ENCODE data around the gene PTEN. TPM values are rescaled to one million over a fixed set of nuclear protein-coding genes. Genes with fewer than 3 reads are reported as not detected.

The PTEN gene
- total and polyA plus RNA-seq, 4 donors: 29.4 to 334 (median 64.1) TPM

DNA sequence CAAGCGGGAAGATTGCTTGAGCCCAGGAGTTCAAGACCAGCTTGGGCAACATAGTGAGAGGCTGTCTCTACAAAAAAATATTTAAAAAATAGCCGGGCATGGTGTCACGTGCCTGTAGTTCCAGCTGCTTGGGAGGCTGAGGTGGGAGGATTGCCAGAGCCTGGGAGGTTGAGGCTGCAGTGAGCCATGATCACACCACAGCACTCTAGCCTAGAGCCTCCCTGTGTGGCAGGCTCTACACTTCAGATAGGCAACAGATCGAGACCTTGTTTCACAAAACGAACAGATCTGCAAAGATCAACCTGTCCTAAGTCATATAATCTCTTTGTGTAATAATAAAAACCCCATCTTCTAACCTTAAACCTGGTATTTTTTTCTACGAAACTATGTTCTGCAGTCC is 76.8 kb downstream of the PTEN start:
- Histone ChIP-seq H3K9ac (ENCODE audit: insufficient read depth in 1 of 2, low read length in 2 of 2) (no peak overlapping the region), H3K27ac (ENCODE audit: low read depth in 1 of 2, low read length in 1 of 2) (no peak overlapping the region), H3K4me1 (ENCODE audit: control insufficient read depth in 5 of 5, insufficient read depth in 5 of 5, low read length in 5 of 5) (peaks cover 0 to 3% (median 2%) of the 10 kb centered on the region in 5 donors), H3K27me3 (ENCODE audit: control insufficient read depth in 3 of 3, insufficient read depth in 3 of 3, low read length in 2 of 3) (no peaks in the 10 kb centered on the region), H3K4me3 (no peak overlapping the region), H3K9me3 (ENCODE audit: control insufficient read depth in 4 of 4, insufficient read depth in 3 of 4, low read length in 3 of 4) (no peaks in the 10 kb centered on the region), H3K36me3 (ENCODE audit: control insufficient read depth in 4 of 4, insufficient read depth in 4 of 4, low read length in 4 of 4) (peaks cover 1 to 11% (median 7%) of the 10 kb centered on the region in 4 donors)
- TF ChIP-seq, protein P1, sequence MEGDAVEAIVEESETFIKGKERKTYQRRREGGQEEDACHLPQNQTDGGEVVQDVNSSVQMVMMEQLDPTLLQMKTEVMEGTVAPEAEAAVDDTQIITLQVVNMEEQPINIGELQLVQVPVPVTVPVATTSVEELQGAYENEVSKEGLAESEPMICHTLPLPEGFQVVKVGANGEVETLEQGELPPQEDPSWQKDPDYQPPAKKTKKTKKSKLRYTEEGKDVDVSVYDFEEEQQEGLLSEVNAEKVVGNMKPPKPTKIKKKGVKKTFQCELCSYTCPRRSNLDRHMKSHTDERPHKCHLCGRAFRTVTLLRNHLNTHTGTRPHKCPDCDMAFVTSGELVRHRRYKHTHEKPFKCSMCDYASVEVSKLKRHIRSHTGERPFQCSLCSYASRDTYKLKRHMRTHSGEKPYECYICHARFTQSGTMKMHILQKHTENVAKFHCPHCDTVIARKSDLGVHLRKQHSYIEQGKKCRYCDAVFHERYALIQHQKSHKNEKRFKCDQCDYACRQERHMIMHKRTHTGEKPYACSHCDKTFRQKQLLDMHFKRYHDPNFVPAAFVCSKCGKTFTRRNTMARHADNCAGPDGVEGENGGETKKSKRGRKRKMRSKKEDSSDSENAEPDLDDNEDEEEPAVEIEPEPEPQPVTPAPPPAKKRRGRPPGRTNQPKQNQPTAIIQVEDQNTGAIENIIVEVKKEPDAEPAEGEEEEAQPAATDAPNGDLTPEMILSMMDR (IDR thresholded peaks at IDR 0.05; ENCODE audit: control extremely low read depth, extremely low read depth): no peak
- ATAC-seq (ENCODE audit: insufficient read depth, low FRiP score): no peak
- WGBS, 2 donors: 96 to 100% methylated on average over 6 of the region's 6 CpGs
- no peak for DNase-seq

DNA sequence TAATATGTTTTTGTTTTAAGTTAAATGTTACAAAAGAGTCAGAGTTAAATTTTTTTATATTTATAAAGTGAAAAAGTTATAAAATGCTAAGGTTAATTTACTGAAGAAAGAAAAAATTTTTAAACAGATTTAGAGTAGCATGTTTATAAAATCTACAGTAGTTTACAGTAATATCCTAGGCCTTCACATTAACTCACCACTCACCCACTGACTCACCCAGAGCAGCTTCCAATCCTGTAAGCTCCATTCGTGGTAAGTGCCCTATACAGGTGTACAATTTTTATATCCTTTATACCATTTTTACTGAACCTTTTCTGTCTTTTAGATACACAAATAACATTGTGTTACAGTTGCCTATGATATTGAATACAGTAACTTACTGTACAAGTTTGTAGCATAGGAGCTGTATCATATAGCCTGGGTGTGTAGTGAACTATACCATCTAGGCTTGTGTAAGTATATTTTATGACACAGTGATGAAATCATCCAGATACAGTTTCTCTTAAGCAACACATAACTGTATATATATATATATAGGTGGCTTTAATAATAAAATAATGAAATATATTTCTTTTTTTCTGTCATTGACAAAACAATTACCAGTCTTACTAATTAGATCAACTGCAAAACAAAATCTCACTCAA is 79.6 kb downstream of the PTEN start:
- no peak overlapping the region for H3K27ac ChIP-seq (ENCODE audit: low read depth in 1 of 2, low read length in 1 of 2)
- peaks cover 0 to 11% (median 3%) of the 10 kb centered on the region in 4 donors for H3K36me3 ChIP-seq (ENCODE audit: control insufficient read depth in 4 of 4, insufficient read depth in 4 of 4, low read length in 4 of 4)
- no peaks in the 10 kb centered on the region for H3K9me3 ChIP-seq (ENCODE audit: control insufficient read depth in 4 of 4, insufficient read depth in 3 of 4, low read length in 3 of 4)
- TF ChIP-seq, protein P1 (IDR thresholded peaks at IDR 0.05; ENCODE audit: control extremely low read depth, extremely low read depth): no peak
- no peaks in the 10 kb centered on the region for H3K27me3 ChIP-seq (ENCODE audit: control insufficient read depth in 3 of 3, insufficient read depth in 3 of 3, low read length in 2 of 3)
- WGBS, 2 donors: 83 to 86% methylated on average over 1 of the region's 1 CpG
- peaks cover 0 to 2% (median 0%) of the 10 kb centered on the region in 5 donors for H3K4me1 ChIP-seq (ENCODE audit: control insufficient read depth in 5 of 5, insufficient read depth in 5 of 5, low read length in 5 of 5)
- H3K4me3 ChIP-seq: no peak overlapping the region
- no peak overlapping the region for H3K9ac ChIP-seq (ENCODE audit: insufficient read depth in 1 of 2, low read length in 2 of 2)
- ATAC-seq (ENCODE audit: insufficient read depth, low FRiP score): no peak
- DNase-seq: no peak

- no peak overlapping the region for H3K27ac ChIP-seq (ENCODE audit: low read depth in 1 of 2, low read length in 1 of 2)
- H3K9me3 ChIP-seq (ENCODE audit: control insufficient read depth in 4 of 4, insufficient read depth in 3 of 4, low read length in 3 of 4): no peaks in the 10 kb centered on the region
- peak in 1 of 3 donors; percentile 33 for DNase-seq
- H3K27me3 ChIP-seq (ENCODE audit: control insufficient read depth in 3 of 3, insufficient read depth in 3 of 3, low read length in 2 of 3): no peaks in the 10 kb centered on the region
- TF ChIP-seq, protein P1 (IDR thresholded peaks at IDR 0.05; ENCODE audit: control extremely low read depth, extremely low read depth): no peak
- H3K9ac ChIP-seq (ENCODE audit: insufficient read depth in 1 of 2, low read length in 2 of 2): no peak overlapping the region
- peaks cover 0 to 11% (median 3%) of the 10 kb centered on the region in 4 donors for H3K36me3 ChIP-seq (ENCODE audit: control insufficient read depth in 4 of 4, insufficient read depth in 4 of 4, low read length in 4 of 4)
- peaks cover 0 to 4% (median 0%) of the 10 kb centered on the region in 5 donors for H3K4me1 ChIP-seq (ENCODE audit: control insufficient read depth in 5 of 5, insufficient read depth in 5 of 5, low read length in 5 of 5)
- 69% methylated on average over 6 of the region's 6 CpGs for WGBS, 2 donors
- no peak overlapping the region for H3K4me3 ChIP-seq
- ATAC-seq (ENCODE audit: insufficient read depth, low FRiP score): no peak
Observed at GRCh38 chr10:87945984-87946383, 82.6 kb downstream of the PTEN start.

Measured in lung (tissue), 12 donors.